ENCODE data around the gene COBL. TPM values are rescaled to one million over a fixed set of nuclear protein-coding genes. Genes with fewer than 3 reads are reported as not detected.

COBL gene
- total RNA-seq, 1 experiment from 2014 or later: not detected

DNA sequence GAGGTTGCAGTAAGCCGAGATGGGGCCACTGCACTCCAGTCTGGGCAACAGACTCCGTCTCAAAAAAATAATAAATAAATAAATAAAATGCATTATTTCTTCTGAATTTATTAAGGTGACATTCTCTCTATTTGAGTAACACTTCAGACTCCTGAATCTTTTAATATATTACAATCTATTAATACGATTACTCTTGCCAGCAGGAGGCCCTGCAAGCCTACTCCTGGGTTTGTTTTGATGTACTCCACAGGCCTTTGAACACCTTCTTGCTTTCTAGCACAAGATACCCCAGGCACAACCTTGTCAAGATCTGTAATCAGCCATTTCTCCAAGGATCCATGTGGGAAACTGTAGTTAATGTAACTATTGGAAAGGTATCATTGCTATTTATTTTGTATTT is 63.5 kb downstream of the COBL start:
- H3K36me3 ChIP-seq (ENCODE audit: insufficient read depth, low read length): no peaks in the 10 kb centered on the region
- H3K9ac ChIP-seq (ENCODE audit: low read length): no peak overlapping the region
- no peaks in the 10 kb centered on the region for H3K4me1 ChIP-seq (ENCODE audit: low read length)
- H3K9me2 ChIP-seq (replicated peaks; ENCODE audit: insufficient read depth, low read length): no peaks in the 10 kb centered on the region
- H3K4me3 ChIP-seq (ENCODE audit: low read length): no peak overlapping the region
- no peak overlapping the region for H2AFZ ChIP-seq (ENCODE audit: low read length)
- H3K27ac ChIP-seq (ENCODE audit: low read length): no peak overlapping the region
- H3K27me3 ChIP-seq (ENCODE audit: low read length): no peaks in the 10 kb centered on the region
- H3K79me2 ChIP-seq (ENCODE audit: low read length): no peaks in the 10 kb centered on the region
- DNase-seq: no peak
- H4K20me1 ChIP-seq (ENCODE audit: insufficient read depth, low read depth, low read length): no peaks in the 10 kb centered on the region
- H3K4me2 ChIP-seq (ENCODE audit: low read depth, low read length, poor library complexity, severe bottlenecking): no peak overlapping the region
- H3K9me3 ChIP-seq (ENCODE audit: low read length): no peaks in the 10 kb centered on the region

DNA sequence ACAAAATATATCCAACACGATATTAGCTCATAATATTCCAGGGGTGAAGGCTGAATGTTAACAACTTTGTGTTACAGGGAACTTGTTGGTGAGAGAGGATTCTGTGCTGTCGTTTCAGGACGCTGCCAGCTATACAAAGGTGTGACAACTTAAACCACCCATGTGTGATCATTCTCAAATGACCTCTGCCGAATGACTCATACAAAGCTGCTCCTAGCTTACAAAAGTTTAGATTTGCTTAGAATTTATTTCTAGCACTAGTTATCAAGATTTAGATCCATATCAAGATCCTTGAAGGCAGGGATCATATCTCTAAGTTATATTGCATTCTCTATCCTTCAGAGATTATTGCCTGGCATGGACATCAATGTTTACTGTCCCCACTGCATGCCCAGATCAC is 65.3 kb downstream of the COBL start:
- Histone ChIP-seq H3K9me3 (ENCODE audit: low read length) (no peaks in the 10 kb centered on the region), H3K79me2 (ENCODE audit: low read length) (no peaks in the 10 kb centered on the region), H3K9me2 (replicated peaks; ENCODE audit: insufficient read depth, low read length) (no peaks in the 10 kb centered on the region), H3K4me2 (ENCODE audit: low read depth, low read length, poor library complexity, severe bottlenecking) (no peak overlapping the region), H2AFZ (ENCODE audit: low read length) (no peak overlapping the region), H3K4me3 (ENCODE audit: low read length) (no peak overlapping the region), H3K27me3 (ENCODE audit: low read length) (no peaks in the 10 kb centered on the region), H4K20me1 (ENCODE audit: insufficient read depth, low read depth, low read length) (no peaks in the 10 kb centered on the region), H3K9ac (ENCODE audit: low read length) (no peak overlapping the region), H3K36me3 (ENCODE audit: insufficient read depth, low read length) (no peaks in the 10 kb centered on the region), H3K27ac (ENCODE audit: low read length) (no peak overlapping the region), H3K4me1 (ENCODE audit: low read length) (no peaks in the 10 kb centered on the region)
- no peak for DNase-seq

- no peaks in the 10 kb centered on the region for H3K36me3 ChIP-seq (ENCODE audit: insufficient read depth, low read length)
- no peaks in the 10 kb centered on the region for H3K27me3 ChIP-seq (ENCODE audit: low read length)
- H2AFZ ChIP-seq (ENCODE audit: low read length): no peak overlapping the region
- no peak overlapping the region for H3K4me2 ChIP-seq (ENCODE audit: low read depth, low read length, poor library complexity, severe bottlenecking)
- no peak overlapping the region for H3K27ac ChIP-seq (ENCODE audit: low read length)
- H3K9me3 ChIP-seq (ENCODE audit: low read length): no peaks in the 10 kb centered on the region
- no peak overlapping the region for H3K9ac ChIP-seq (ENCODE audit: low read length)
- no peak overlapping the region for H3K4me3 ChIP-seq (ENCODE audit: low read length)
- DNase-seq: no peak
- H4K20me1 ChIP-seq (ENCODE audit: insufficient read depth, low read depth, low read length): no peaks in the 10 kb centered on the region
- H3K79me2 ChIP-seq (ENCODE audit: low read length): no peaks in the 10 kb centered on the region
- H3K9me2 ChIP-seq (replicated peaks; ENCODE audit: insufficient read depth, low read length): no peaks in the 10 kb centered on the region
- H3K4me1 ChIP-seq (ENCODE audit: low read length): no peaks in the 10 kb centered on the region
Observed at GRCh38 chr7:51250512-51250911, 66.1 kb downstream of the COBL start.

DNA sequence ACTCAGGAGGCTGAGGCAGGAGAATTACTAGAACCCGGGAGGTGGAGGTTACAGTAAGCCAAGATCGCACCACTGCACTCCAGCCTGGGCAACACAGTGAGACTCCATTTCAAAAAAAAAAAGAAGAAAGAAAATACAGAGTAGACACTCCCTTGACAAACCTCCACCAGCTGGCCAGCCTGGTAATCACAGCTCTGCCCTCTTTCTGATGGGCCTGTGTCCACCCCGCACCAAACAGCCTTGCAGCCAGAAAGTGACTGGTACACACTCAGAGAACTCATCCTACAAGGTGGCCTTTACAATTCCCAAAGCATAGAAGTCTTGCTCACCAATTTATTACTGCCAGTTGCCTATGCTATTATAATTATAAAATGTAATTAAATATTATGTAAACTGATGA is 66.6 kb downstream of the COBL start:
- Histone ChIP-seq H3K4me2 (ENCODE audit: low read depth, low read length, poor library complexity, severe bottlenecking) (no peak overlapping the region), H3K9me2 (replicated peaks; ENCODE audit: insufficient read depth, low read length) (no peaks in the 10 kb centered on the region), H3K36me3 (ENCODE audit: insufficient read depth, low read length) (no peaks in the 10 kb centered on the region), H3K79me2 (ENCODE audit: low read length) (no peaks in the 10 kb centered on the region), H2AFZ (ENCODE audit: low read length) (no peak overlapping the region), H4K20me1 (ENCODE audit: insufficient read depth, low read depth, low read length) (no peaks in the 10 kb centered on the region), H3K27me3 (ENCODE audit: low read length) (no peaks in the 10 kb centered on the region), H3K9me3 (ENCODE audit: low read length) (no peaks in the 10 kb centered on the region), H3K9ac (ENCODE audit: low read length) (no peak overlapping the region), H3K4me1 (ENCODE audit: low read length) (no peaks in the 10 kb centered on the region), H3K4me3 (ENCODE audit: low read length) (no peak overlapping the region), H3K27ac (ENCODE audit: low read length) (no peak overlapping the region)
- DNase-seq: no peak

DNA sequence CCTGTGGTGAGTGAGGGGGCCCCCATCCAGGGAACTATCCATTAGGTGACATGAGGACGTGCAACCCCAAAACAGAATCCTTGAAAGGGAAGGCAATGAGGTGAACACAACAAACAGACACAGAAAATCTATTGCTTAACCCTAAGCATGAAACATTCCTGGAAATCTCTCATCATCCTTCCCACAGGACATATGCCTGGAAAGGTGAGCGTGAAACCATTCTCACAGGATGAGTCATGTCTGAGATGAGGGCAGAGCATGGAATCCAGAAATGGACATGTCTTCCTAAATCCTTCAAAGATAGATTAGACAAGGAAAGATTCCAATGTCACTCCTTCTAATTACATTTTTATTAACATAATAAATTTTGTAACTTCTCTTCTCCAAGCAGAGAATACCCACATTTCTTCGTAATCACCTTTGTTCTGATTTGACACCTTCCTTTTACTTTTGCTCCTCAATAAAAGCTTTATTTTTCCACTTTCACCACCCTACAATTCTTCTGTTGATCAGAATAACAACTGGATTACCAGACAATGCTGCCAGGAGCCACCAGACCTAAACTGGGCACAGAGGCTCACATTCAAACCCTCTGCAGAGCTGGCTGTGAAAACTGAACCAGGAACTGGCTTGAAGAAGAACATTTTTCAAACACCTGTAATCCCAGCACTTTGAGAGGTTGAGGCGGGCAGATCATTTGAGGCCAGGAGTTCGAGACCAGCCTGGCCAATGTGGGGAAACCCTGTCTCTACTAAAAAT is 67.2 kb downstream of the COBL start:
- no peak overlapping the region for H3K4me2 ChIP-seq (ENCODE audit: low read depth, low read length, poor library complexity, severe bottlenecking)
- H3K4me3 ChIP-seq (ENCODE audit: low read length): no peak overlapping the region
- H2AFZ ChIP-seq (ENCODE audit: low read length): no peak overlapping the region
- no peaks in the 10 kb centered on the region for H3K36me3 ChIP-seq (ENCODE audit: insufficient read depth, low read length)
- H3K4me1 ChIP-seq (ENCODE audit: low read length): no peaks in the 10 kb centered on the region
- no peaks in the 10 kb centered on the region for H3K9me3 ChIP-seq (ENCODE audit: low read length)
- no peak overlapping the region for H3K27ac ChIP-seq (ENCODE audit: low read length)
- DNase-seq: no peak
- H3K79me2 ChIP-seq (ENCODE audit: low read length): no peaks in the 10 kb centered on the region
- H3K9ac ChIP-seq (ENCODE audit: low read length): no peak overlapping the region
- no peaks in the 10 kb centered on the region for H4K20me1 ChIP-seq (ENCODE audit: insufficient read depth, low read depth, low read length)
- no peaks in the 10 kb centered on the region for H3K27me3 ChIP-seq (ENCODE audit: low read length)
- H3K9me2 ChIP-seq (replicated peaks; ENCODE audit: insufficient read depth, low read length): no peaks in the 10 kb centered on the region

- no peak overlapping the region for H3K4me2 ChIP-seq (ENCODE audit: low read depth, low read length, poor library complexity, severe bottlenecking)
- no peaks in the 10 kb centered on the region for H3K36me3 ChIP-seq (ENCODE audit: insufficient read depth, low read length)
- no peaks in the 10 kb centered on the region for H4K20me1 ChIP-seq (ENCODE audit: insufficient read depth, low read depth, low read length)
- no peak overlapping the region for H3K9ac ChIP-seq (ENCODE audit: low read length)
- no peaks in the 10 kb centered on the region for H3K79me2 ChIP-seq (ENCODE audit: low read length)
- DNase-seq: no peak
- H3K27me3 ChIP-seq (ENCODE audit: low read length): no peaks in the 10 kb centered on the region
- H3K9me2 ChIP-seq (replicated peaks; ENCODE audit: insufficient read depth, low read length): no peaks in the 10 kb centered on the region
- no peak overlapping the region for H3K27ac ChIP-seq (ENCODE audit: low read length)
- H2AFZ ChIP-seq (ENCODE audit: low read length): no peak overlapping the region
- no peaks in the 10 kb centered on the region for H3K4me1 ChIP-seq (ENCODE audit: low read length)
- H3K9me3 ChIP-seq (ENCODE audit: low read length): no peaks in the 10 kb centered on the region
- no peak overlapping the region for H3K4me3 ChIP-seq (ENCODE audit: low read length)
Observed at GRCh38 chr7:51246258-51247245, 70.1 kb downstream of the COBL start.

- H3K36me3 ChIP-seq (ENCODE audit: insufficient read depth, low read length): no peaks in the 10 kb centered on the region
- H3K9ac ChIP-seq (ENCODE audit: low read length): no peak overlapping the region
- no peaks in the 10 kb centered on the region for H3K9me2 ChIP-seq (replicated peaks; ENCODE audit: insufficient read depth, low read length)
- no peak overlapping the region for H2AFZ ChIP-seq (ENCODE audit: low read length)
- no peaks in the 10 kb centered on the region for H3K9me3 ChIP-seq (ENCODE audit: low read length)
- H4K20me1 ChIP-seq (ENCODE audit: insufficient read depth, low read depth, low read length): no peaks in the 10 kb centered on the region
- H3K79me2 ChIP-seq (ENCODE audit: low read length): no peaks in the 10 kb centered on the region
- no peaks in the 10 kb centered on the region for H3K27me3 ChIP-seq (ENCODE audit: low read length)
- no peak for DNase-seq
- no peaks in the 10 kb centered on the region for H3K4me1 ChIP-seq (ENCODE audit: low read length)
- no peak overlapping the region for H3K27ac ChIP-seq (ENCODE audit: low read length)
- H3K4me2 ChIP-seq (ENCODE audit: low read depth, low read length, poor library complexity, severe bottlenecking): no peak overlapping the region
- no peak overlapping the region for H3K4me3 ChIP-seq (ENCODE audit: low read length)
Observed at GRCh38 chr7:51244885-51245284, 71.7 kb downstream of the COBL start.

- Histone ChIP-seq H3K9me3 (ENCODE audit: low read length) (no peaks in the 10 kb centered on the region), H3K27ac (ENCODE audit: low read length) (no peak overlapping the region), H3K4me2 (ENCODE audit: low read depth, low read length, poor library complexity, severe bottlenecking) (no peak overlapping the region), H3K9ac (ENCODE audit: low read length) (no peak overlapping the region), H3K36me3 (ENCODE audit: insufficient read depth, low read length) (no peaks in the 10 kb centered on the region), H3K4me3 (ENCODE audit: low read length) (no peak overlapping the region), H3K79me2 (ENCODE audit: low read length) (no peaks in the 10 kb centered on the region), H4K20me1 (ENCODE audit: insufficient read depth, low read depth, low read length) (no peaks in the 10 kb centered on the region), H3K27me3 (ENCODE audit: low read length) (no peaks in the 10 kb centered on the region), H3K9me2 (replicated peaks; ENCODE audit: insufficient read depth, low read length) (no peaks in the 10 kb centered on the region), H3K4me1 (ENCODE audit: low read length) (no peaks in the 10 kb centered on the region), H2AFZ (ENCODE audit: low read length) (no peak overlapping the region)
- DNase-seq: no peak
Observed at GRCh38 chr7:51244053-51244452, 72.6 kb downstream of the COBL start.

Data from Karpas-422 (cell line).